GM12878 (cell line): ENCODE measurements around the gene ITPR3.

Source experiments
- IKZF2 ChIP-seq, 2 experiments: fragments of 450-650 bp; IDR thresholded peaks; 2 replicates each; pipeline ENCODE4 v1.6.1; 2017; ENCODE audit warnings: mild to moderate bottlenecking in 2 of 2, moderate library complexity in 2 of 2
- MXI1 ChIP-seq: fragments of 150-350 bp; IDR thresholded peaks from 2 replicates; pipeline ENCODE4 v1.6.1; 2011; ENCODE audit warnings: low read depth, mild to moderate bottlenecking, inconsistent platforms, low read length, improper control_type of control experiment
- NBN ChIP-seq: fragments of 450-650 bp; IDR thresholded peaks from 2 replicates; pipeline ENCODE4 v1.6.1; 2016
- POLR2A ChIP-seq: IDR thresholded peaks from 2 replicates; pipeline ENCODE4 v1.6.1; 2011; ENCODE audit warnings: low read depth, mild to moderate bottlenecking, low read length
- SMAD5 ChIP-seq: IDR thresholded peaks from 2 replicates; pipeline ENCODE4 v1.6.1; 2016; ENCODE audit warnings: antibody characterized with exemption, low read depth
- ZBED1 ChIP-seq: IDR thresholded peaks from 2 replicates; pipeline ENCODE4 v1.6.1; 2016; ENCODE audit warnings: borderline replicate concordance
- TF ChIP-seq, protein P1 (sequence below), 3 experiments: IDR thresholded peaks in 2 of 3; conservative IDR thresholded peaks in 1 of 3; 2 replicates each; pipeline ENCODE4 v1.5.1; 2011; ENCODE audit warnings: low read depth in 3 of 3, low read length in 3 of 3, mild to moderate bottlenecking in 3 of 3, control low read depth in 2 of 3, moderate library complexity in 2 of 3, inconsistent platforms in 1 of 3, mixed read lengths in 1 of 3; ENCODE audit not compliant: control insufficient read depth in 2 of 3, insufficient read depth in 1 of 3; ENCODE audit errors: extremely low read depth in 1 of 3

DNA sequence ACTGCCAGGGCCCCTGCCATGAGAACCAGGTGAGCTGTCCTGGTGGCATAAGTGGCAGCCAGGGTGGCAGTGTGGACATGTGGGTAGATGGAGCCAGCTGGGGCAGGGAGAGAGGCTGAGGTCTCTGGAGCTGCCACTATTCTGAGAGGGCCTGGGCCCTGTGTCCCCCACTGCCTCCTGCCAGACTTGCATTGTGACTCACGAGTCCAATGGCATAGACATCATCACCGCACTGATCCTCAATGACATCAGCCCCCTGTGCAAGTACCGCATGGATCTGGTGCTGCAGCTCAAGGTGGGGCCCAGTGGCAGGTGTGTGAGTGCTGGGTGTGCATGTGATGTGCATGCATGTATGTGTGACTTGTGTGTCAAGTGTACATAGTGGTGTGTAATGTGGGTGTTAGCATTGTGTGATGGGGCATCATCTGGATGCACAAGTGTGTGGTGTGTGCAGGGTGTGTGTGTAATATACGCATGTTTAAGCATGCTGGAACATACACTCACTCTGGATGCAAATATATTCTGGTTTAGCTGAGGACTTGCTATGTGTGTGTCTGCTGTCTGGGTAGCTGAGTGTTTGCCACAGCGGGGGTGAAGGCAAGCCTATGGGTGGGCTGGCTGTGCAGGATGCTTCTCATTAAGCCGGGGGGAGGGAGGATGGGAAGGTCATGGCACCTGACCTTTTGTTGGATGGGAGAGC, 65.3 kb downstream of the ITPR3 start:
- TF ChIP-seq IKZF2 (IDR thresholded peaks at IDR 0.05) (no peak), SMAD5 (no peak), NBN (no peak), ZBED1 (no peak), POLR2A (no peak), MXI1 (no peak)
- TF ChIP-seq, protein P1, sequence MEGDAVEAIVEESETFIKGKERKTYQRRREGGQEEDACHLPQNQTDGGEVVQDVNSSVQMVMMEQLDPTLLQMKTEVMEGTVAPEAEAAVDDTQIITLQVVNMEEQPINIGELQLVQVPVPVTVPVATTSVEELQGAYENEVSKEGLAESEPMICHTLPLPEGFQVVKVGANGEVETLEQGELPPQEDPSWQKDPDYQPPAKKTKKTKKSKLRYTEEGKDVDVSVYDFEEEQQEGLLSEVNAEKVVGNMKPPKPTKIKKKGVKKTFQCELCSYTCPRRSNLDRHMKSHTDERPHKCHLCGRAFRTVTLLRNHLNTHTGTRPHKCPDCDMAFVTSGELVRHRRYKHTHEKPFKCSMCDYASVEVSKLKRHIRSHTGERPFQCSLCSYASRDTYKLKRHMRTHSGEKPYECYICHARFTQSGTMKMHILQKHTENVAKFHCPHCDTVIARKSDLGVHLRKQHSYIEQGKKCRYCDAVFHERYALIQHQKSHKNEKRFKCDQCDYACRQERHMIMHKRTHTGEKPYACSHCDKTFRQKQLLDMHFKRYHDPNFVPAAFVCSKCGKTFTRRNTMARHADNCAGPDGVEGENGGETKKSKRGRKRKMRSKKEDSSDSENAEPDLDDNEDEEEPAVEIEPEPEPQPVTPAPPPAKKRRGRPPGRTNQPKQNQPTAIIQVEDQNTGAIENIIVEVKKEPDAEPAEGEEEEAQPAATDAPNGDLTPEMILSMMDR (IDR thresholded peaks at IDR 0.05 in 2 of 3, conservative IDR thresholded peaks at IDR 0.05 in 1 of 3; ENCODE audit: control insufficient read depth in 2 of 3, extremely low read depth in 1 of 3, insufficient read depth in 1 of 3, low read depth in 3 of 3, low read length in 3 of 3): no peak
